ENCODE results near the gene EIF4H. TPM values are rescaled to one million over a fixed set of nuclear protein-coding genes. Genes with fewer than 3 reads are reported as not detected.

The EIF4H gene
- total and polyA plus RNA-seq, 9 of the 15 experiments (the other 6 are each of a cell fraction or from before 2014, with no cell fraction given), result 11.0 to 435 (median 319) TPM

- TF ChIP-seq ZHX1 (conservative IDR thresholded peaks at IDR 0.05; ENCODE audit: low read length) (no peak), SRSF7 (optimal IDR thresholded peaks at IDR 0.05; ENCODE audit: low read depth, low read length) (no peak), GTF2B (IDR thresholded peaks at IDR 0.05; ENCODE audit: extremely low read depth, insufficient read length) (no peak), HNRNPL (IDR thresholded peaks at IDR 0.05; ENCODE audit: low read depth, low read length) (no peak), NONO (IDR thresholded peaks at IDR 0.05; ENCODE audit: low read depth in 2 of 2, low read length in 1 of 2) (no peak), MTA2 (IDR thresholded peaks at IDR 0.05; ENCODE audit: low read depth) (no peak), RB1 (IDR thresholded peaks at IDR 0.05; ENCODE audit: low read depth) (no peak), PKNOX1 (IDR thresholded peaks at IDR 0.05) (no peak), SIRT6 (IDR thresholded peaks at IDR 0.05; ENCODE audit: low read depth, low read length) (no peak), SNAPC5 (CRISPR knock-in tag; IDR thresholded peaks at IDR 0.05) (no peak), TCF7 (IDR thresholded peaks at IDR 0.05; ENCODE audit: borderline replicate concordance) (no peak), C11orf30 (IDR thresholded peaks at IDR 0.05; ENCODE audit: low read depth) (no peak), AFF4 (CRISPR knock-in tag; IDR thresholded peaks at IDR 0.05) (no peak), PHTF2 (CRISPR knock-in tag; IDR thresholded peaks at IDR 0.05) (no peak), ZFX (CRISPR knock-in tag; IDR thresholded peaks at IDR 0.05) (no peak), ZNF639 (CRISPR knock-in tag; conservative IDR thresholded peaks at IDR 0.05 in 1 of 2, IDR thresholded peaks at IDR 0.05 in 1 of 2) (no peak), NBN (IDR thresholded peaks at IDR 0.05; ENCODE audit: low read depth) (no peak)
Measured at GRCh38 chr7:74183653-74184450, 9.7 kb downstream of the EIF4H start (continued).

Data from K562 (cell line).